Liver (tissue), 9 donors: ENCODE data around the gene ZFAND3. TPM values are rescaled to one million over a fixed set of nuclear protein-coding genes. Genes with fewer than 3 reads are reported as not detected.

Experiments
- DNase-seq: peaks from one replicate; pipeline ENCODE4 v3.0.0-alpha.2; 2017; ENCODE audit warnings: low spot score
- H3K27ac ChIP-seq, 2 donors: one replicate each; pipeline ENCODE4 v1.7.0; 2013; ENCODE audit warnings: inconsistent platforms in 2 of 2, low read length in 2 of 2, control low read depth in 1 of 2, low read depth in 1 of 2, mild to moderate bottlenecking in 1 of 2
- H3K27me3 ChIP-seq, 4 donors: one replicate each; pipeline versions ENCODE4 v1.6.1 to v1.7.0; 2013; ENCODE audit warnings: low read length in 3 of 4, inconsistent platforms in 1 of 4, mild to moderate bottlenecking in 1 of 4, moderate library complexity in 1 of 4; ENCODE audit not compliant: control insufficient read depth in 4 of 4, insufficient read depth in 4 of 4
- H3K36me3 ChIP-seq, 4 donors: one replicate each; pipeline versions ENCODE4 v1.6.1 to v1.7.0; 2013; ENCODE audit warnings: low read length in 3 of 4, mild to moderate bottlenecking in 3 of 4, low read depth in 1 of 4, moderate library complexity in 1 of 4; ENCODE audit not compliant: control insufficient read depth in 4 of 4, insufficient read depth in 3 of 4
- H3K4me1 ChIP-seq, 4 donors: one replicate each; pipeline versions ENCODE4 v1.6.1 to v1.7.0; 2013; ENCODE audit warnings: low read length in 3 of 4, mild to moderate bottlenecking in 3 of 4, moderate library complexity in 1 of 4; ENCODE audit not compliant: control insufficient read depth in 4 of 4, insufficient read depth in 4 of 4
- H3K4me3 ChIP-seq, 3 donors: one replicate each; pipeline versions ENCODE4 v1.6.1 to v1.7.0; 2013; ENCODE audit warnings: low read length in 3 of 3, control low read depth in 1 of 3, low read depth in 1 of 3, mild to moderate bottlenecking in 1 of 3
- H3K9ac ChIP-seq, 2 donors: one replicate each; pipeline ENCODE4 v1.7.0; 2013; ENCODE audit warnings: low read length in 2 of 2, mild to moderate bottlenecking in 2 of 2, moderate library complexity in 2 of 2, control low read depth in 1 of 2, low read depth in 1 of 2
- H3K9me3 ChIP-seq, 4 donors: one replicate each; pipeline versions ENCODE4 v1.6.1 to v1.7.0; 2013; ENCODE audit warnings: low read length in 3 of 4; ENCODE audit not compliant: control insufficient read depth in 4 of 4
- ATF3 ChIP-seq: IDR thresholded peaks from 2 replicates; pipeline ENCODE4 v1.6.1; 2016; ENCODE audit warnings: antibody characterized with exemption
- EGR1 ChIP-seq, 2 donors: IDR thresholded peaks; 2 replicates each; pipeline ENCODE4 v1.6.1; 2016 to 2018; ENCODE audit warnings: antibody characterized with exemption in 2 of 2, low read depth in 2 of 2
- FOXA1 ChIP-seq: IDR thresholded peaks from 2 replicates; pipeline ENCODE4 v1.6.1; 2016; ENCODE audit warnings: antibody characterized with exemption
- FOXA2 ChIP-seq: IDR thresholded peaks from 2 replicates; pipeline ENCODE4 v1.6.1; 2016; ENCODE audit warnings: antibody characterized with exemption
- HNF4A ChIP-seq, 2 donors: conservative IDR thresholded peaks; 2 replicates each; pipeline ENCODE4 v1.6.1; 2016; ENCODE audit warnings: antibody characterized with exemption in 2 of 2, mild to moderate bottlenecking in 2 of 2
- NR2F2 ChIP-seq: IDR thresholded peaks from 2 replicates; pipeline ENCODE4 v1.6.1; 2016; ENCODE audit warnings: antibody characterized with exemption
- RAD21 ChIP-seq, 2 donors: IDR thresholded peaks; 2 replicates each; pipeline ENCODE4 v1.6.1; 2016; ENCODE audit warnings: antibody characterized with exemption in 2 of 2, mild to moderate bottlenecking in 2 of 2
- RXRA ChIP-seq, 2 donors: IDR thresholded peaks; 2 replicates each; pipeline ENCODE4 v1.6.1; 2017 to 2018; ENCODE audit warnings: antibody characterized with exemption in 2 of 2, mild to moderate bottlenecking in 1 of 2
- SP1 ChIP-seq: IDR thresholded peaks from 2 replicates; pipeline ENCODE4 v1.6.1; 2018; ENCODE audit warnings: antibody characterized with exemption, mild to moderate bottlenecking
- YY1 ChIP-seq: IDR thresholded peaks from 2 replicates; pipeline ENCODE4 v1.6.1; 2016; ENCODE audit warnings: antibody characterized with exemption, mild to moderate bottlenecking
- WGBS: extraction: QIAGEN DNeasy Blood & Tissue Kit; methylation state at CpG from one replicate; pipeline ENCODE4 v1.1.7; 2013; 5-methylcytosine and 5-hydroxymethylcytosine counted together
- polyA plus RNA-seq, 2 donors: library from polyadenylated mRNA; stranded (reverse) in 1 of 2; unstranded in 1 of 2; fragments of 200-250 nt in 1 of 2; fragments of >200 nt in 1 of 2; fragmentation: Nextera tagmentation in 1 of 2; extraction: Ambion mirVana in 1 of 2; gene quantifications; one replicate each; pipeline versions ENCODE4 v1.2.1 to v1.2.3, GENCODE V29; 2013 to 2015
- total RNA-seq, 2 donors: library from RNA; depleted of rRNA; stranded (reverse); fragments of >200 nt; gene quantifications; one replicate each; pipeline ENCODE4 v1.2.3, GENCODE V29; 2014
- TF ChIP-seq, protein P1 (sequence below): IDR thresholded peaks from 2 replicates; pipeline ENCODE4 v1.6.1; 2016; ENCODE audit warnings: antibody characterized with exemption
- TF ChIP-seq, protein P2 (sequence below): IDR thresholded peaks from 2 replicates; pipeline ENCODE4 v1.6.1; 2016; ENCODE audit warnings: antibody characterized with exemption
- TF ChIP-seq, protein P3 (sequence below): IDR thresholded peaks from 2 replicates; pipeline ENCODE4 v1.6.1; 2016; ENCODE audit warnings: antibody characterized with exemption, mild to moderate bottlenecking
- donor health status: healthy.
- donor health status: healthy.
- donor health status: healthy.
- donor health status: healthy.
- donor health status: healthy.

Gene ZFAND3
- total and polyA plus RNA-seq, 4 donors: 7.7 to 37.5 (median 23.1) TPM

DNA sequence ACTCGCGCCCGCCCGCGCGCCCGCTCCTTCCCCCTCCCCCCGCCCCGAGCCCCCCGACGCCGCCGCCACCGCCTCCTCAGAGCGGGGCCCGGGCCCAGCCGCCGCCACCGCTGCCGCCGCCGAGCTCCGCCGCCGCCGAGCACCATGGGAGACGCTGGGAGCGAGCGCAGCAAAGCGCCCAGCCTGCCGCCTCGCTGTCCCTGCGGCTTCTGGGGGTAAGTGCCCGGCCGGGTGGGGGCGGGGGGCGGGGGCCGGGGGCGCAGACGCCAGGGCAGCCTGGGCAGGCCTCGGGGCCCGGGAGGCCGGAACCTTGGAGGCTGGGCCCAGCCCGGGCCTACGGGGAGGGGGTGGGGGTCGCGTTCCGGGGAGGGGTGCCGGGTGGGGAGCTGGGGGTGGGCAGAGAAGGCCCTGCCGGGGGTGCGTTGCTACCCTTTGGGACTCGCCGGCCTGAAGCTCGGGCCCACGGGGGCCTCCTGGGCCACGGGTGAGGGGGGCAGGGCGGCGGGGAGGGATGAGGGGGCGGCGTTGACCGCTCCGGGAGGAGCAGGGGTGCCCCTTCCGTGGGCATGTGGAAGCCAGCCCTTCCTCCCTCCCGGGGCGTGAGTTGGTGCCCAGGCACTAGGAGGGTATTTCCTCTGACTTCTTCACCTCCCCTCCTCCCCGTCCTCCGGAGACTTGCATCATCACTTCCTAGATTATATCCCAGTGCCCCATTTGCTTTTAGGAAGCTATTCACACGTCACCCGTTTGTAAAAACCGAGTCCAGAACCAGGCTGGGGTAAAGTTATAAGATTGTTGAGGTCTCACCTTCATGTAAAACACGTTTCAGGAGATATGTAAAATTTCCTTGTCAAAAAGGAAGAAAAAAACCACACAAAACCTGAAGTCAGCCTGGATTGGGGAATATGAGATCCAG, 533 bp downstream of the ZFAND3 start:
- DNase-seq: peak; percentile 47
- no peaks in the 10 kb centered on the region for H3K27me3 ChIP-seq
- no peaks in the 10 kb centered on the region for H3K36me3 ChIP-seq
- H3K4me3 ChIP-seq: peak overlapping the region; percentile 78 to 86 (median 80)
- 1% methylated on average over 71 of the region's 71 CpGs for WGBS
- H3K27ac ChIP-seq: peak overlapping the region; percentile 96 to 97
- peak; percentile 23 to 58 for TF ChIP-seq RXRA (IDR thresholded peaks at IDR 0.05)
- peak; percentile 68 to 94 for TF ChIP-seq EGR1 (IDR thresholded peaks at IDR 0.05; ENCODE audit: low read depth in 2 of 2)
- TF ChIP-seq YY1: peak; percentile 50
- no peak for TF ChIP-seq NR2F2
- peak; percentile 96 for TF ChIP-seq ATF3
- TF ChIP-seq, protein P1, sequence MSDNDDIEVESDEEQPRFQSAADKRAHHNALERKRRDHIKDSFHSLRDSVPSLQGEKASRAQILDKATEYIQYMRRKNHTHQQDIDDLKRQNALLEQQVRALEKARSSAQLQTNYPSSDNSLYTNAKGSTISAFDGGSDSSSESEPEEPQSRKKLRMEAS: peak; percentile 94
- TF ChIP-seq FOXA2: no peak
- peak; percentile 23 to 24 for TF ChIP-seq HNF4A (conservative IDR thresholded peaks at IDR 0.05)
- TF ChIP-seq, protein P2, sequence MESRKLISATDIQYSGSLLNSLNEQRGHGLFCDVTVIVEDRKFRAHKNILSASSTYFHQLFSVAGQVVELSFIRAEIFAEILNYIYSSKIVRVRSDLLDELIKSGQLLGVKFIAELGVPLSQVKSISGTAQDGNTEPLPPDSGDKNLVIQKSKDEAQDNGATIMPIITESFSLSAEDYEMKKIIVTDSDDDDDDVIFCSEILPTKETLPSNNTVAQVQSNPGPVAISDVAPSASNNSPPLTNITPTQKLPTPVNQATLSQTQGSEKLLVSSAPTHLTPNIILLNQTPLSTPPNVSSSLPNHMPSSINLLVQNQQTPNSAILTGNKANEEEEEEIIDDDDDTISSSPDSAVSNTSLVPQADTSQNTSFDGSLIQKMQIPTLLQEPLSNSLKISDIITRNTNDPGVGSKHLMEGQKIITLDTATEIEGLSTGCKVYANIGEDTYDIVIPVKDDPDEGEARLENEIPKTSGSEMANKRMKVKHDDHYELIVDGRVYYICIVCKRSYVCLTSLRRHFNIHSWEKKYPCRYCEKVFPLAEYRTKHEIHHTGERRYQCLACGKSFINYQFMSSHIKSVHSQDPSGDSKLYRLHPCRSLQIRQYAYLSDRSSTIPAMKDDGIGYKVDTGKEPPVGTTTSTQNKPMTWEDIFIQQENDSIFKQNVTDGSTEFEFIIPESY: no peak
- peak; percentile 24 to 33 for TF ChIP-seq RAD21 (IDR thresholded peaks at IDR 0.05)
- peak; percentile 33 for TF ChIP-seq SP1
- no peak for TF ChIP-seq FOXA1
- TF ChIP-seq, protein P3, sequence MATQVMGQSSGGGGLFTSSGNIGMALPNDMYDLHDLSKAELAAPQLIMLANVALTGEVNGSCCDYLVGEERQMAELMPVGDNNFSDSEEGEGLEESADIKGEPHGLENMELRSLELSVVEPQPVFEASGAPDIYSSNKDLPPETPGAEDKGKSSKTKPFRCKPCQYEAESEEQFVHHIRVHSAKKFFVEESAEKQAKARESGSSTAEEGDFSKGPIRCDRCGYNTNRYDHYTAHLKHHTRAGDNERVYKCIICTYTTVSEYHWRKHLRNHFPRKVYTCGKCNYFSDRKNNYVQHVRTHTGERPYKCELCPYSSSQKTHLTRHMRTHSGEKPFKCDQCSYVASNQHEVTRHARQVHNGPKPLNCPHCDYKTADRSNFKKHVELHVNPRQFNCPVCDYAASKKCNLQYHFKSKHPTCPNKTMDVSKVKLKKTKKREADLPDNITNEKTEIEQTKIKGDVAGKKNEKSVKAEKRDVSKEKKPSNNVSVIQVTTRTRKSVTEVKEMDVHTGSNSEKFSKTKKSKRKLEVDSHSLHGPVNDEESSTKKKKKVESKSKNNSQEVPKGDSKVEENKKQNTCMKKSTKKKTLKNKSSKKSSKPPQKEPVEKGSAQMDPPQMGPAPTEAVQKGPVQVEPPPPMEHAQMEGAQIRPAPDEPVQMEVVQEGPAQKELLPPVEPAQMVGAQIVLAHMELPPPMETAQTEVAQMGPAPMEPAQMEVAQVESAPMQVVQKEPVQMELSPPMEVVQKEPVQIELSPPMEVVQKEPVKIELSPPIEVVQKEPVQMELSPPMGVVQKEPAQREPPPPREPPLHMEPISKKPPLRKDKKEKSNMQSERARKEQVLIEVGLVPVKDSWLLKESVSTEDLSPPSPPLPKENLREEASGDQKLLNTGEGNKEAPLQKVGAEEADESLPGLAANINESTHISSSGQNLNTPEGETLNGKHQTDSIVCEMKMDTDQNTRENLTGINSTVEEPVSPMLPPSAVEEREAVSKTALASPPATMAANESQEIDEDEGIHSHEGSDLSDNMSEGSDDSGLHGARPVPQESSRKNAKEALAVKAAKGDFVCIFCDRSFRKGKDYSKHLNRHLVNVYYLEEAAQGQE: peak; percentile 29
- H3K4me1 ChIP-seq: peaks cover 22 to 54% (median 40%) of the 10 kb centered on the region in 4 donors
- no peaks in the 10 kb centered on the region for H3K9me3 ChIP-seq
- H3K9ac ChIP-seq: peak overlapping the region; percentile 85 to 96

DNA sequence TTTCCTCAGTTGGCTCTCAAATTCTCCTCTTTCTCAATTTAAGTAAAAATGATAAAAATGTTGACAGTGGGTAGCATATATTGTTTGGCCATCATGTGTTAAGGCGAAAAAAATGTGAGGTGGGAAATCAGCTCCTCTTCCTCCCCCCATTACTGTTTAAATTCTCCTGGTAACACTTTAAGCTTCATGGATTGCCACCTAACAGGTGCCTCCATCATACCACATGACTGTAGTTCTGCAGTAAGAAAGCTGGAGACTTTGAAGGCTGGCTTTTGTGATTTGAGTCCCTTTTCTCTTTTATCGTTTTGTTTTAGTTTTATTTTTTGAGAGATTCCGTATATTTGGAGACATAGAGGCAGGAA, 1.2 kb downstream of the ZFAND3 start:
- WGBS: 30% methylated on average over 3 of the region's 3 CpGs
- Histone ChIP-seq H3K36me3 (no peaks in the 10 kb centered on the region), H3K27me3 (no peaks in the 10 kb centered on the region), H3K9ac (peak overlapping the region; percentile 85 to 96), H3K9me3 (no peaks in the 10 kb centered on the region), H3K4me3 (peak overlapping the region; percentile 78 to 86 (median 80)), H3K27ac (peak overlapping the region; percentile 84 to 96), H3K4me1 (peaks cover 22 to 54% (median 41%) of the 10 kb centered on the region in 4 donors)
- peak; percentile 38 for TF ChIP-seq YY1
- TF ChIP-seq, protein P3: no peak
- TF ChIP-seq EGR1 (IDR thresholded peaks at IDR 0.05; ENCODE audit: low read depth in 2 of 2): no peak
- DNase-seq: no peak
